Measurements from ENCODE around the gene PDLIM7.
A peak's percentile ranks its signal among the peaks of the same experiment; 100 is the strongest.

The PDLIM7 gene

DNA sequence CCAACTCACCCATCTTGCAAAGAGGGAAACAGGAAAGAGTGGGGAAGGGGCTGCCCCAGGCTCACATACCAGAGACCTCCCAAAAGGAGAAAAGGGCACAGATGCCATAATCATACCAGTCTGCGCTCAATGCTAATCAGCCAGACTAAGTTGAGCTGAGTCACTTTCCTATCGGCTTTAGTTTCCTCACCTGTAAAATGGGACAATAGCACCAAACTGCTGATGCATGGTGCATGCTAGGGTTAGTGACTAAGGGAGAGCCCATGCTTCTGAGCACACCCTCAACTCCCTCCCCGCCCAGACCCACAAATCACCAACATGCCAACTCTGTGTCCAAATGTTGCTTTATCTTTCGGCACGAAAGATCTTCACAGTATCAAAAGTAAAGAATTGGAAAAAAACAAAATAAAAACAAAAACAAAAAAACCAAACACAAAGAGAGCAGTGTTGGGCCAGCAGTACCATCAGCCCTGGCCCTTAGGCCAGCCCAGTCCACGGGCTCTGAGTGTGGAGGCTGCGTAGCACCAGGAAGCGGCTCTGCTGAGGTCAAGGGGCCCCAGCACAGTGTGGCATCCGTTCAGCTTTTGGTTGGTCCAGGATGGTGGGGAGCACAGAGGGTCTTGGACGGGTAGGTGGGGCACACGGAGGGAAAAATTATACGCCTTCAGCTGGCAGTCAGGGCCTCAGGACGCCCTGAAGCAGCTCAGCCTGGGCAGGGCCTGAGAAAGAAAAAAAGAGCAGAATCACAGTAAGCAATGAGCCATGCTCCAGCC, 22.2 kb upstream of the PDLIM7 start:
- DNase-seq = no peak
- no peaks in the 10 kb centered on the region for H3K9me3 ChIP-seq (replicated peaks; ENCODE audit: insufficient read depth, low read length)
- H3K27ac ChIP-seq (ENCODE audit: low read length) = no peak overlapping the region
- H4K20me1 ChIP-seq (ENCODE audit: insufficient read depth, low read length) = no peaks in the 10 kb centered on the region
- no peaks in the 10 kb centered on the region for H3K27me3 ChIP-seq (replicated peaks; ENCODE audit: insufficient read depth, low read length)
- no peak for TF ChIP-seq EZH2 (optimal IDR thresholded peaks at IDR 0.05; ENCODE audit: low read depth, low read length)
- TF ChIP-seq, protein P1, sequence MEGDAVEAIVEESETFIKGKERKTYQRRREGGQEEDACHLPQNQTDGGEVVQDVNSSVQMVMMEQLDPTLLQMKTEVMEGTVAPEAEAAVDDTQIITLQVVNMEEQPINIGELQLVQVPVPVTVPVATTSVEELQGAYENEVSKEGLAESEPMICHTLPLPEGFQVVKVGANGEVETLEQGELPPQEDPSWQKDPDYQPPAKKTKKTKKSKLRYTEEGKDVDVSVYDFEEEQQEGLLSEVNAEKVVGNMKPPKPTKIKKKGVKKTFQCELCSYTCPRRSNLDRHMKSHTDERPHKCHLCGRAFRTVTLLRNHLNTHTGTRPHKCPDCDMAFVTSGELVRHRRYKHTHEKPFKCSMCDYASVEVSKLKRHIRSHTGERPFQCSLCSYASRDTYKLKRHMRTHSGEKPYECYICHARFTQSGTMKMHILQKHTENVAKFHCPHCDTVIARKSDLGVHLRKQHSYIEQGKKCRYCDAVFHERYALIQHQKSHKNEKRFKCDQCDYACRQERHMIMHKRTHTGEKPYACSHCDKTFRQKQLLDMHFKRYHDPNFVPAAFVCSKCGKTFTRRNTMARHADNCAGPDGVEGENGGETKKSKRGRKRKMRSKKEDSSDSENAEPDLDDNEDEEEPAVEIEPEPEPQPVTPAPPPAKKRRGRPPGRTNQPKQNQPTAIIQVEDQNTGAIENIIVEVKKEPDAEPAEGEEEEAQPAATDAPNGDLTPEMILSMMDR (IDR thresholded peaks at IDR 0.05; ENCODE audit: low read length) = no peak
- 0 out of 2 replicates have a peak, but pooled peaks cover 7% of the 10 kb centered on the region for H3K4me1 ChIP-seq (ENCODE audit: low read length)
- no peak overlapping the region for H3K9ac ChIP-seq (ENCODE audit: low read length)
- H3K9me2 ChIP-seq (replicated peaks; ENCODE audit: insufficient read depth, low read length) = no peaks in the 10 kb centered on the region
- no peak overlapping the region for H3K4me3 ChIP-seq (ENCODE audit: low read length)
- no peaks in the 10 kb centered on the region for H3K36me3 ChIP-seq (replicated peaks; ENCODE audit: insufficient read depth, low read length)
- H2AFZ ChIP-seq (ENCODE audit: low read length) = no peak overlapping the region
- H3K79me2 ChIP-seq (ENCODE audit: low read length) = peaks cover 32% of the 10 kb centered on the region
- no peak overlapping the region for H3K4me2 ChIP-seq (ENCODE audit: low read depth, low read length)
- H3F3A ChIP-seq (ENCODE audit: insufficient read depth, low read length) = no peaks in the 10 kb centered on the region

DNA sequence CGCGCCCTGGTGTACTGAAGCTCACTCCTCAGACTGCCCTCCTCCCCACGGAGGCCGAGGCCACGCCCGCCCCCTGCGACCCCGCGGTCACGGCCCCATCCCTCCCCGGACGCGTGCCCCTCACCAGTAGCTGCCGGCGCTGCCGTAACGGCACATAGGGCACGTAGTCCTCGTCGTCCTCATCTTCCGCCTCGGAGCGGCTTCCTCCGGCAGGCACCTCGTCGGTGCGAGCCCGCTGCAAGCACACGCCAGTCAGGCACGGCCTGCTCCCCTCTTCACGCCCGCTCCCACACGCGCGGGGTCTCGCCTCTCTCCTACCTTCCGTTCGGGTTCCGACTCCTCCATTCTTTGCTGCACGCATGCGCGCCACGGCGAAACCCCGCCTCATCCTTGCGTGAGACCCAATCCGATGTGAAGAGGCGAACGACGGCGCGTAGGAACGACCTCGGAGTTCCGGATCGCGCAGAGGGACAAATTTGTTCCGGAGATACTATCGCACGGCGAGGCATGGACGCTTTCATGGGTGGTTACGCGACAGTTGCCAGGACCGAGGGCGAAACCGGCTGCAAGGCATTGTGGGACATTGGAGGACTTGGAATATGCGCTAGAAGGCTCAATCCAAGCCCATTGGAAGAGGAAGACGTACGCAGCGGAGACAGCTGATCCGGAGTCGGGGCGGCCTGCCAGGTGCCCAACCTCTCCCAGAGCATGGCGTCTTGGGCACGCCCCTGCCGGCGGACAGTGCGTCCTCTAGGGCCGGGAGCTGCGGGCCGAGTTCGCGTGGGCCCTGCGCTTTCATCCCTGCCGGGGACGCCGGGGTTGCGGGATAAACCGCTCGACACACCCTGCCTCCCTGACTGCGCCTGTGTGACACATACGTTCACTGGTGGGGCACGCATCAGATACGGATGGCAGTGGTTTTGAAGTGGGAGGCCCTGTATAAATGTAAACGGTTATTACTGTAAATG, 19.5 kb upstream of the PDLIM7 start, which contains the start of gene DDX41:
DDX41 (minus strand) TSS at position 361 of the 968 bp plus-strand sequence; CDS start at position 345, 16 bp downstream.
- Histone ChIP-seq H2AFZ (ENCODE audit: low read length) (peak within 1 kb of the TSS; percentile 86), H3K4me1 (ENCODE audit: low read length) (0 out of 2 replicates have a peak, but pooled peaks cover 7% of the 10 kb centered on the region), H3K79me2 (ENCODE audit: low read length) (peaks cover 38% of the 10 kb centered on the region), H4K20me1 (ENCODE audit: insufficient read depth, low read length) (no peaks in the 10 kb centered on the region), H3K4me2 (ENCODE audit: low read depth, low read length) (peak within 1 kb of the TSS; percentile 92), H3K9me3 (replicated peaks; ENCODE audit: insufficient read depth, low read length) (no peaks in the 10 kb centered on the region), H3F3A (ENCODE audit: insufficient read depth, low read length) (no peaks in the 10 kb centered on the region), H3K9me2 (replicated peaks; ENCODE audit: insufficient read depth, low read length) (no peaks in the 10 kb centered on the region), H3K27me3 (replicated peaks; ENCODE audit: insufficient read depth, low read length) (no peaks in the 10 kb centered on the region), H3K9ac (ENCODE audit: low read length) (peak within 1 kb of the TSS; percentile 82), H3K27ac (ENCODE audit: low read length) (peak within 1 kb of the TSS; percentile 32; the same call in 1 of the 2 replicates), H3K4me3 (ENCODE audit: low read length) (peak within 1 kb of the TSS; percentile 97), H3K36me3 (replicated peaks; ENCODE audit: insufficient read depth, low read length) (no peaks in the 10 kb centered on the region)
- TF ChIP-seq, protein P1 (IDR thresholded peaks at IDR 0.05; ENCODE audit: low read length) = no peak
- TF ChIP-seq EZH2 (optimal IDR thresholded peaks at IDR 0.05; ENCODE audit: low read depth, low read length) = no peak
- no peak for TF ChIP-seq EZH2phosphoT487 (IDR thresholded peaks at IDR 0.05; ENCODE audit: low read length)
- DNase-seq = peak; percentile 97

DNA sequence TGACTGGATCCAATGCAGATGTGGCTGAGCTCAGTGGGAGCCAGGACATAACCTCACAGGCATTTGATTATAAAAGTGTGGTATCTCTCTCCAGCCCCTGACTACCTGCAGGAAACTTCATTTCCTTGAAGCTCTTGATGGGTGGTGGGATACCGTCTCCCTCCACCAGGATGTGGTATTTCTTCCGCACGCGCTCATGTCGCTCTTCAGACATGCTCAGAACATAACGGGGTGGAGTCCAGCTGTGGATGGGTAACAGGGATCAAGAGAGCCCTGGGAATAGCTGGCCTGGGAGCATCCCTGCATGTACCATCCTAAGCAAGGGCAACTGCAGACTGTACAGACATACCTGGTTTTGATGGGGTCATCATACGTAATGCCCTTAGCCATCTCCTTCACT, 18.2 kb upstream of the PDLIM7 start:
- Histone ChIP-seq H3K9me2 (replicated peaks; ENCODE audit: insufficient read depth, low read length) (no peaks in the 10 kb centered on the region), H3K36me3 (replicated peaks; ENCODE audit: insufficient read depth, low read length) (no peaks in the 10 kb centered on the region; the same call in 1 of the 2 replicates), H3K9ac (ENCODE audit: low read length) (peak overlapping the region; percentile 82; the same call in 1 of the 2 replicates)

More for the DNA sequence above, 18.2 kb upstream of the PDLIM7 start:
- H3K4me1 ChIP-seq (ENCODE audit: low read length) = 0 out of 2 replicates have a peak, but pooled peaks cover 7% of the 10 kb centered on the region
- H3K9me3 ChIP-seq (replicated peaks; ENCODE audit: insufficient read depth, low read length) = no peaks in the 10 kb centered on the region
- TF ChIP-seq, protein P1 (IDR thresholded peaks at IDR 0.05; ENCODE audit: low read length) = no peak
- TF ChIP-seq EZH2phosphoT487 (IDR thresholded peaks at IDR 0.05; ENCODE audit: low read length) (no peak), EZH2 (optimal IDR thresholded peaks at IDR 0.05; ENCODE audit: low read depth, low read length) (no peak)
- H3K79me2 ChIP-seq (ENCODE audit: low read length) = peaks cover 38% of the 10 kb centered on the region
- H3K27ac ChIP-seq (ENCODE audit: low read length) = no peak overlapping the region
- no peaks in the 10 kb centered on the region for H3K27me3 ChIP-seq (replicated peaks; ENCODE audit: insufficient read depth, low read length)
- peak overlapping the region; percentile 92 for H3K4me2 ChIP-seq (ENCODE audit: low read depth, low read length)
- no peak overlapping the region for H2AFZ ChIP-seq (ENCODE audit: low read length)
- H3K4me3 ChIP-seq (ENCODE audit: low read length) = peak overlapping the region; percentile 97
- DNase-seq = no peak
- H3F3A ChIP-seq (ENCODE audit: insufficient read depth, low read length) = no peaks in the 10 kb centered on the region
- no peaks in the 10 kb centered on the region for H4K20me1 ChIP-seq (ENCODE audit: insufficient read depth, low read length)

All from MM.1S (cell line).